GM23338 (cell line): Measurements from ENCODE around the gene KLHL21. TPM values are rescaled to one million over a fixed set of nuclear protein-coding genes. Genes with fewer than 3 reads are reported as not detected.

Experiments used
- ATAC-seq: fragments of 200-7000 bp; cut with Tn5 transposase; 3 replicates; pipeline ENCODE4 v1.9.1; 2020
- DNase-seq: peaks from one replicate; pipeline ENCODE4 v3.0.0-alpha.2; 2015; ENCODE audit warnings: low spot score
- H2AFZ ChIP-seq: fragments of 200-600 bp; sonication (generic); 2 replicates; pipeline ENCODE4 v1.8.0; 2016; ENCODE audit warnings: antibody characterized with exemption, mild to moderate bottlenecking, moderate library complexity
- H3F3A ChIP-seq: fragments of 200-600 bp; sonication (generic); replicated peaks from 2 replicates; pipeline ENCODE4 v1.8.0; 2017; ENCODE audit warnings: antibody characterized with exemption, mixed run types, low read depth
- H3K27ac ChIP-seq: fragments of 200-600 bp; sonication (generic); 2 replicates; pipeline ENCODE4 v1.6.1; 2016; ENCODE audit warnings: low read depth
- H3K27me3 ChIP-seq: fragments of 200-600 bp; sonication (generic); 2 replicates; pipeline ENCODE4 v1.8.0; 2016; ENCODE audit warnings: mild to moderate bottlenecking, mixed run types, moderate library complexity; ENCODE audit not compliant: insufficient read depth
- H3K36me3 ChIP-seq: fragments of 200-600 bp; sonication (generic); 2 replicates; pipeline ENCODE4 v1.8.0; 2016; ENCODE audit warnings: mild to moderate bottlenecking; ENCODE audit not compliant: insufficient read depth
- H3K4me1 ChIP-seq: fragments of 200-600 bp; sonication (generic); 2 replicates; pipeline ENCODE4 v1.8.0; 2016; ENCODE audit warnings: mild to moderate bottlenecking, moderate library complexity; ENCODE audit not compliant: insufficient read depth
- H3K4me2 ChIP-seq: fragments of 200-600 bp; sonication (generic); 2 replicates; pipeline ENCODE4 v1.7.1; 2017; ENCODE audit warnings: mixed run types
- H3K4me3 ChIP-seq: fragments of 200-600 bp; sonication (generic); 2 replicates; pipeline ENCODE4 v1.6.1; 2016; ENCODE audit warnings: mixed run types
- H3K79me2 ChIP-seq: fragments of 200-600 bp; sonication (generic); replicated peaks from 2 replicates; pipeline ENCODE4 v1.8.0; 2017; ENCODE audit warnings: mild to moderate bottlenecking; ENCODE audit not compliant: insufficient read depth
- H3K9me2 ChIP-seq: fragments of 200-600 bp; sonication (generic); 2 replicates; pipeline ENCODE4 v1.8.0; 2017; ENCODE audit not compliant: insufficient read depth
- H4K20me1 ChIP-seq: fragments of 200-600 bp; sonication (generic); replicated peaks from 2 replicates; pipeline ENCODE4 v1.8.0; 2017; ENCODE audit warnings: mild to moderate bottlenecking; ENCODE audit not compliant: insufficient read depth
- H3K27ac Mint-ChIP-seq: 2 replicates; pipeline ENCODE4 v1.8.0; 2020; ENCODE audit warnings: inconsistent platforms, mild to moderate bottlenecking, moderate library complexity, mixed read lengths
- H3K27me3 Mint-ChIP-seq: 3 replicates; pipeline ENCODE4 v1.8.0; 2022; ENCODE audit warnings: low read depth, mild to moderate bottlenecking, moderate library complexity, mixed read lengths, inconsistent platforms; ENCODE audit not compliant: insufficient read depth, poor library complexity
- H3K36me3 Mint-ChIP-seq: 3 replicates; pipeline ENCODE4 v1.8.0; 2021; ENCODE audit warnings: low read depth, mild to moderate bottlenecking, inconsistent platforms, moderate library complexity, mixed read lengths
- H3K4me1 Mint-ChIP-seq: 3 replicates; pipeline ENCODE4 v1.8.0; 2020; ENCODE audit warnings: mild to moderate bottlenecking, inconsistent platforms, mixed read lengths
- H3K4me3 Mint-ChIP-seq: 3 replicates; pipeline ENCODE4 v1.8.0; 2021; ENCODE audit warnings: moderate library complexity, mild to moderate bottlenecking, inconsistent platforms, mixed read lengths
- H3K9me3 Mint-ChIP-seq: 3 replicates; pipeline ENCODE4 v1.8.0; 2020; ENCODE audit warnings: moderate library complexity, mild to moderate bottlenecking, inconsistent platforms, mixed read lengths
- polyA plus RNA-seq: library from polyadenylated mRNA; unstranded; fragments of >200 nt; fragmentation: Nextera tagmentation; extraction: Ambion mirVana; gene quantifications from 2 replicates; pipeline ENCODE4 v1.2.1, GENCODE V29; 2016
- total RNA-seq: library from RNA; depleted of rRNA; stranded (reverse); fragments of >200 nt; shearing (Covaris generic); gene quantifications from 2 replicates; pipeline ENCODE4 v1.2.3, GENCODE V29; 2014
- TF ChIP-seq, protein P1 (sequence below): fragments of 250-450 bp; sonication (Bioruptor Pico); IDR thresholded peaks from 2 replicates; pipeline ENCODE4 v1.5.0; 2020; ENCODE audit warnings: mild to moderate bottlenecking, moderate library complexity
- TF ChIP-seq, protein P2 (sequence below), 2 experiments: fragments of 200-600 bp in 1 of 2; sonication (generic) in 1 of 2; conservative IDR thresholded peaks; 2 replicates each; pipeline versions ENCODE4 v1.5.1 to v1.6.1; 2016 to 2017; ENCODE audit warnings: antibody characterized with exemption in 2 of 2, low read depth in 2 of 2, mild to moderate bottlenecking in 2 of 2, moderate library complexity in 1 of 2

The KLHL21 gene
- total and polyA plus RNA-seq, 2 experiments from 2014 or later, result 7.3 to 35.9 TPM

DNA sequence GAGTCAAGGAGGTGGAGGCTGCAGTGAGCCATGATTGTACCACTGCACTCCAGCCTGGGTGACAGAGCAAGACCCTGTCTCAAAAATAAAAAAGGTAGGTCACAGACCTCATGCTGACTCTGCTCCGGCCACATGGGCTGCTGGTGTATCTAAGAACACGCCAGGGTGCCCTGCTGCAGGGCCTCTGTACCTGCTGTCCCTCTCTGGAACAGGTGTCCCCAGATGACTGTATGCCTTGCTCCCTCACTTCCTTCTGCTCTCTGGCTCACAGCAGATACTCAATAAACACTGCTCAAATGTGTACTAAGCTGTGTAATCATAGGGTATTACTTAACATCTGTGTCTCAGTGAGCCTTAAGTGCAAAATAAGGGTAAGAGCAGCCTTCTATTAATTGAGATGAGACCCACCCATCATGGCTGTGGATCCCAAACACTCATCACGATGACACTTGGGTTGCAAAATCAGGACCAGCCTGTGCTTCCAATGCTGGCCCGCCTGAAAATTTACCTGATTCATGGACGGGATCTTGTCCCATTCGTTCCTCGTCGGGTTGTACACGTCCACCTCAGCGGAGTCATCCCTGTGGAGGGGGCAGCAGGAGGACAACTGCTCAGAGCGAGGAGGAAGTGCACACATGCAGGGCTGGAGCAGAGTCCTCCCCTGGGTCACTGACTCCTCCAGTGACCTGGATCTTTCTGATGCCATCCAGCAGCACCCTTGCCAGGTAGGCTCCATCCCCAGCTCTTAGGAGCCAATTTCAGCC, 7.5 kb downstream of the KLHL21 start (continued):
- TF ChIP-seq, protein P1, sequence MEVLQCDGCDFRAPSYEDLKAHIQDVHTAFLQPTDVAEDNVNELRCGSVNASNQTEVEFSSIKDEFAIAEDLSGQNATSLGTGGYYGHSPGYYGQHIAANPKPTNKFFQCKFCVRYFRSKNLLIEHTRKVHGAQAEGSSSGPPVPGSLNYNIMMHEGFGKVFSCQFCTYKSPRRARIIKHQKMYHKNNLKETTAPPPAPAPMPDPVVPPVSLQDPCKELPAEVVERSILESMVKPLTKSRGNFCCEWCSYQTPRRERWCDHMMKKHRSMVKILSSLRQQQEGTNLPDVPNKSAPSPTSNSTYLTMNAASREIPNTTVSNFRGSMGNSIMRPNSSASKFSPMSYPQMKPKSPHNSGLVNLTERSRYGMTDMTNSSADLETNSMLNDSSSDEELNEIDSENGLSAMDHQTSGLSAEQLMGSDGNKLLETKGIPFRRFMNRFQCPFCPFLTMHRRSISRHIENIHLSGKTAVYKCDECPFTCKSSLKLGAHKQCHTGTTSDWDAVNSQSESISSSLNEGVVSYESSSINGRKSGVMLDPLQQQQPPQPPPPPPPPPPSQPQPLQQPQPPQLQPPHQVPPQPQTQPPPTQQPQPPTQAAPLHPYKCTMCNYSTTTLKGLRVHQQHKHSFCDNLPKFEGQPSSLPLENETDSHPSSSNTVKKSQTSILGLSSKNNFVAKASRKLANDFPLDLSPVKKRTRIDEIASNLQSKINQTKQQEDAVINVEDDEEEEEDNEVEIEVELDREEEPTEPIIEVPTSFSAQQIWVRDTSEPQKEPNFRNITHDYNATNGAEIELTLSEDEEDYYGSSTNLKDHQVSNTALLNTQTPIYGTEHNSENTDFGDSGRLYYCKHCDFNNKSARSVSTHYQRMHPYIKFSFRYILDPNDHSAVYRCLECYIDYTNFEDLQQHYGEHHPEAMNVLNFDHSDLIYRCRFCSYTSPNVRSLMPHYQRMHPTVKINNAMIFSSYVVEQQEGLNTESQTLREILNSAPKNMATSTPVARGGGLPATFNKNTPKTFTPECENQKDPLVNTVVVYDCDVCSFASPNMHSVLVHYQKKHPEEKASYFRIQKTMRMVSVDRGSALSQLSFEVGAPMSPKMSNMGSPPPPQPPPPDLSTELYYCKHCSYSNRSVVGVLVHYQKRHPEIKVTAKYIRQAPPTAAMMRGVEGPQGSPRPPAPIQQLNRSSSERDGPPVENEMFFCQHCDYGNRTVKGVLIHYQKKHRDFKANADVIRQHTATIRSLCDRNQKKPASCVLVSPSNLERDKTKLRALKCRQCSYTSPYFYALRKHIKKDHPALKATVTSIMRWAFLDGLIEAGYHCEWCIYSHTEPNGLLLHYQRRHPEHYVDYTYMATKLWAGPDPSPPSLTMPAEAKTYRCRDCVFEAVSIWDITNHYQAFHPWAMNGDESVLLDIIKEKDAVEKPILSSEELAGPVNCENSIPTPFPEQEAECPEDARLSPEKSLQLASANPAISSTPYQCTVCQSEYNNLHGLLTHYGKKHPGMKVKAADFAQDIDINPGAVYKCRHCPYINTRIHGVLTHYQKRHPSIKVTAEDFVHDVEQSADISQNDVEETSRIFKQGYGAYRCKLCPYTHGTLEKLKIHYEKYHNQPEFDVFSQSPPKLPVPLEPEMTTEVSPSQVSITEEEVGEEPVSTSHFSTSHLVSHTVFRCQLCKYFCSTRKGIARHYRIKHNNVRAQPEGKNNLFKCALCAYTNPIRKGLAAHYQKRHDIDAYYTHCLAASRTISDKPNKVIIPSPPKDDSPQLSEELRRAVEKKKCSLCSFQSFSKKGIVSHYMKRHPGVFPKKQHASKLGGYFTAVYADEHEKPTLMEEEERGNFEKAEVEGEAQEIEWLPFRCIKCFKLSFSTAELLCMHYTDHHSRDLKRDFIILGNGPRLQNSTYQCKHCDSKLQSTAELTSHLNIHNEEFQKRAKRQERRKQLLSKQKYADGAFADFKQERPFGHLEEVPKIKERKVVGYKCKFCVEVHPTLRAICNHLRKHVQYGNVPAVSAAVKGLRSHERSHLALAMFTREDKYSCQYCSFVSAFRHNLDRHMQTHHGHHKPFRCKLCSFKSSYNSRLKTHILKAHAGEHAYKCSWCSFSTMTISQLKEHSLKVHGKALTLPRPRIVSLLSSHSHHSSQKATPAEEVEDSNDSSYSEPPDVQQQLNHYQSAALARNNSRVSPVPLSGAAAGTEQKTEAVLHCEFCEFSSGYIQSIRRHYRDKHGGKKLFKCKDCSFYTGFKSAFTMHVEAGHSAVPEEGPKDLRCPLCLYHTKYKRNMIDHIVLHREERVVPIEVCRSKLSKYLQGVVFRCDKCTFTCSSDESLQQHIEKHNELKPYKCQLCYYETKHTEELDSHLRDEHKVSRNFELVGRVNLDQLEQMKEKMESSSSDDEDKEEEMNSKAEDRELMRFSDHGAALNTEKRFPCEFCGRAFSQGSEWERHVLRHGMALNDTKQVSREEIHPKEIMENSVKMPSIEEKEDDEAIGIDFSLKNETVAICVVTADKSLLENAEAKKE (CRISPR knock-in tag), result no peak

DNA sequence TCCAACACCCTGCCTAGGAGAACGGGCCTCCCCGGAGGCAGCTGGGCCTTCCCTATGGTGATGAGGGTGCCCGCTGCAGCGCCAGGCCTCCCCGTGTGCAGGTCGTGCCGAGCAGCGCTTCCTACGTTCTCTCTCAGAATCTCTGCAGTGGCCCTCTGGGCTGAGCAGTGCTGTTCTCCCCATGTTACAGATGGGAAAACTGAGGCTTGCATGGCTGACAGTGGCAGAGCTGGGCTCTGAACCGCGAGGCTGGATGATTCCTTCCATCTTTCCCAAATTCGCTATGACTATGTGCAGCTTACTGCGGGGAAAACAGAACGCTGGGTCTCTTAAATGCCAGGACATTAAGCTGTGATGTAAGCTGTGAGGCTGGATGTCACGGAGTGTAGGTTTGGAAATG, 8.9 kb downstream of the KLHL21 start:
- Histone ChIP-seq H3K27me3 (no peaks in the 10 kb centered on the region), H2AFZ (no peak overlapping the region), H3K27ac (no peak overlapping the region), H3K4me2 (no peak overlapping the region), H4K20me1 (peaks cover 40% of the 10 kb centered on the region; the same call in 1 of the 2 replicates), H3F3A (peaks cover 14% of the 10 kb centered on the region; the same call in 1 of the 2 replicates), H3K79me2 (peaks cover 25% of the 10 kb centered on the region), H3K36me3 (peaks cover 9% of the 10 kb centered on the region), H3K4me3 (no peak overlapping the region), H3K9me2 (no peaks in the 10 kb centered on the region), H3K4me1 (no peaks in the 10 kb centered on the region)
- H3K4me1 Mint-ChIP-seq, result no peaks in the 10 kb centered on the region
- no peak overlapping the region for H3K27ac Mint-ChIP-seq
- no peak overlapping the region for H3K4me3 Mint-ChIP-seq
- ATAC-seq (no peak), DNase-seq (no peak)
- no peaks in the 10 kb centered on the region for H3K9me3 Mint-ChIP-seq
- H3K27me3 Mint-ChIP-seq, result peaks cover 14% of the 10 kb centered on the region
- H3K36me3 Mint-ChIP-seq, result peaks cover 62% of the 10 kb centered on the region
- TF ChIP-seq, protein P1 (CRISPR knock-in tag), result no peak
- TF ChIP-seq, protein P2, sequence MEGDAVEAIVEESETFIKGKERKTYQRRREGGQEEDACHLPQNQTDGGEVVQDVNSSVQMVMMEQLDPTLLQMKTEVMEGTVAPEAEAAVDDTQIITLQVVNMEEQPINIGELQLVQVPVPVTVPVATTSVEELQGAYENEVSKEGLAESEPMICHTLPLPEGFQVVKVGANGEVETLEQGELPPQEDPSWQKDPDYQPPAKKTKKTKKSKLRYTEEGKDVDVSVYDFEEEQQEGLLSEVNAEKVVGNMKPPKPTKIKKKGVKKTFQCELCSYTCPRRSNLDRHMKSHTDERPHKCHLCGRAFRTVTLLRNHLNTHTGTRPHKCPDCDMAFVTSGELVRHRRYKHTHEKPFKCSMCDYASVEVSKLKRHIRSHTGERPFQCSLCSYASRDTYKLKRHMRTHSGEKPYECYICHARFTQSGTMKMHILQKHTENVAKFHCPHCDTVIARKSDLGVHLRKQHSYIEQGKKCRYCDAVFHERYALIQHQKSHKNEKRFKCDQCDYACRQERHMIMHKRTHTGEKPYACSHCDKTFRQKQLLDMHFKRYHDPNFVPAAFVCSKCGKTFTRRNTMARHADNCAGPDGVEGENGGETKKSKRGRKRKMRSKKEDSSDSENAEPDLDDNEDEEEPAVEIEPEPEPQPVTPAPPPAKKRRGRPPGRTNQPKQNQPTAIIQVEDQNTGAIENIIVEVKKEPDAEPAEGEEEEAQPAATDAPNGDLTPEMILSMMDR (conservative IDR thresholded peaks at IDR 0.05; ENCODE audit: low read depth in 2 of 2), result no peak
